ENCODE data around the gene KCND3. TPM values are rescaled to one million over a fixed set of nuclear protein-coding genes. Genes with fewer than 3 reads are reported as not detected.

Gene KCND3
- total RNA-seq, 1 experiment from 2014 or later: not detected

GRCh38 chr1:111958851-111959250 lies 30.6 kb downstream of the KCND3 start:
- H3K79me2 ChIP-seq (ENCODE audit: low read depth): no peaks in the 10 kb centered on the region
- no peaks in the 10 kb centered on the region for H3K4me1 ChIP-seq (replicated peaks; ENCODE audit: insufficient read depth)
- intact Hi-C loops (cut with micrococcal nuclease; ENCODE audit: unreplicated experiment): no loop called here
- H2AFZ ChIP-seq: no peak overlapping the region
- peaks cover 100% of the 10 kb centered on the region for H3K27me3 ChIP-seq (ENCODE audit: insufficient read depth, low read depth)
- no peak overlapping the region for H3K4me3 ChIP-seq
- DNase-seq: no peak
- no peaks in the 10 kb centered on the region for H3K36me3 ChIP-seq (ENCODE audit: low read depth)
- ChIA-PET POLR2A (ENCODE audit: unreplicated experiment) (no interaction called here), CTCF (no interaction called here)
- H3K9me2 ChIP-seq (ENCODE audit: insufficient read depth): no peaks in the 10 kb centered on the region
- H3K9me3 ChIP-seq (ENCODE audit: insufficient read depth, low read depth): no peaks in the 10 kb centered on the region
- no peak overlapping the region for H3K27ac ChIP-seq
- no peaks in the 10 kb centered on the region for H4K20me1 ChIP-seq (ENCODE audit: insufficient read depth)
- H3F3A ChIP-seq (ENCODE audit: insufficient read depth, low read depth): no peaks in the 10 kb centered on the region
- no peak overlapping the region for H3K4me2 ChIP-seq
- no peak for TF ChIP-seq EZH2 (IDR thresholded peaks at IDR 0.05; ENCODE audit: low read depth)
- BruUV-seq (replicated peaks): no TSS peak

- H3K9me3 ChIP-seq (ENCODE audit: insufficient read depth, low read depth): no peaks in the 10 kb centered on the region
- no peak overlapping the region for H3K4me3 ChIP-seq
- H3K27me3 ChIP-seq (ENCODE audit: insufficient read depth, low read depth): peaks cover 100% of the 10 kb centered on the region
- no peaks in the 10 kb centered on the region for H3K36me3 ChIP-seq (ENCODE audit: low read depth)
- ChIA-PET CTCF (no interaction called here), POLR2A (ENCODE audit: unreplicated experiment) (no interaction called here)
- DNase-seq: no peak
- H3K4me1 ChIP-seq (replicated peaks; ENCODE audit: insufficient read depth): no peaks in the 10 kb centered on the region
- intact Hi-C loops (cut with micrococcal nuclease; ENCODE audit: unreplicated experiment): no loop called here
- no peak overlapping the region for H3K4me2 ChIP-seq
- no TSS peak for BruUV-seq (replicated peaks)
- TF ChIP-seq EZH2 (IDR thresholded peaks at IDR 0.05; ENCODE audit: low read depth): no peak
- TF ChIP-seq CTCF (conservative IDR thresholded peaks at IDR 0.05): no peak
- H4K20me1 ChIP-seq (ENCODE audit: insufficient read depth): no peaks in the 10 kb centered on the region
- no peak overlapping the region for H3K27ac ChIP-seq
- no peaks in the 10 kb centered on the region for H3K9me2 ChIP-seq (ENCODE audit: insufficient read depth)
- H3K79me2 ChIP-seq (ENCODE audit: low read depth): no peaks in the 10 kb centered on the region
- no peaks in the 10 kb centered on the region for H3F3A ChIP-seq (ENCODE audit: insufficient read depth, low read depth)
- no peak overlapping the region for H2AFZ ChIP-seq
These were observed 31.4 kb downstream of the KCND3 start for GRCh38 chr1:111958075-111958474.

- no peak for DNase-seq
- Histone ChIP-seq H3K4me3 (no peak overlapping the region), H3K9me2 (ENCODE audit: insufficient read depth) (no peaks in the 10 kb centered on the region), H3K4me2 (no peak overlapping the region), H4K20me1 (ENCODE audit: insufficient read depth) (no peaks in the 10 kb centered on the region), H3K36me3 (ENCODE audit: low read depth) (no peaks in the 10 kb centered on the region), H3K27ac (no peak overlapping the region), H3K4me1 (replicated peaks; ENCODE audit: insufficient read depth) (no peaks in the 10 kb centered on the region), H3F3A (ENCODE audit: insufficient read depth, low read depth) (no peaks in the 10 kb centered on the region), H3K79me2 (ENCODE audit: low read depth) (no peaks in the 10 kb centered on the region), H3K27me3 (ENCODE audit: insufficient read depth, low read depth) (peaks cover 100% of the 10 kb centered on the region), H2AFZ (no peak overlapping the region), H3K9me3 (ENCODE audit: insufficient read depth, low read depth) (no peaks in the 10 kb centered on the region)
- TF ChIP-seq CTCF (conservative IDR thresholded peaks at IDR 0.05): no peak
- TF ChIP-seq EZH2 (IDR thresholded peaks at IDR 0.05; ENCODE audit: low read depth): no peak
- no TSS peak for BruUV-seq (replicated peaks)
- intact Hi-C loops (cut with micrococcal nuclease; ENCODE audit: unreplicated experiment): no loop called here
- ChIA-PET POLR2A (ENCODE audit: unreplicated experiment) (no interaction called here), CTCF (no interaction called here)
These were observed 33.2 kb downstream of the KCND3 start for GRCh38 chr1:111956155-111956771.

- TF ChIP-seq CTCF (conservative IDR thresholded peaks at IDR 0.05) (no peak), EZH2 (IDR thresholded peaks at IDR 0.05; ENCODE audit: low read depth) (no peak)
- POLR2A ChIA-PET (ENCODE audit: unreplicated experiment): no interaction called here
- CTCF ChIA-PET: no interaction called here
- Histone ChIP-seq H3K36me3 (ENCODE audit: low read depth) (no peaks in the 10 kb centered on the region), H2AFZ (no peak overlapping the region), H3K4me3 (no peak overlapping the region), H3K27ac (no peak overlapping the region), H3K9me2 (ENCODE audit: insufficient read depth) (no peaks in the 10 kb centered on the region), H3K79me2 (ENCODE audit: low read depth) (no peaks in the 10 kb centered on the region), H4K20me1 (ENCODE audit: insufficient read depth) (no peaks in the 10 kb centered on the region), H3K4me1 (replicated peaks; ENCODE audit: insufficient read depth) (no peaks in the 10 kb centered on the region), H3K9me3 (ENCODE audit: insufficient read depth, low read depth) (no peaks in the 10 kb centered on the region), H3K4me2 (no peak overlapping the region), H3F3A (ENCODE audit: insufficient read depth, low read depth) (no peaks in the 10 kb centered on the region), H3K27me3 (ENCODE audit: insufficient read depth, low read depth) (peaks cover 100% of the 10 kb centered on the region)
- intact Hi-C loops (cut with micrococcal nuclease; ENCODE audit: unreplicated experiment): no loop called here
- DNase-seq: no peak
- BruUV-seq (replicated peaks): no TSS peak
These were observed 33.7 kb downstream of the KCND3 start for GRCh38 chr1:111955755-111956154.

Measured in PC-9 (cell line).